Panc1 (cell line): Measurements from ENCODE around the gene CDCA3. TPM values are rescaled to one million over a fixed set of nuclear protein-coding genes. Genes with fewer than 3 reads are reported as not detected.
A peak's percentile ranks its signal among the peaks of the same experiment; 100 is the strongest.

ENCODE experiments used
- ATAC-seq: fragments of 200-7000 bp; cut with Tn5 transposase; 2 replicates; pipeline ENCODE4 v1.9.1; 2020; ENCODE audit warnings: mild to moderate bottlenecking, moderate library complexity
- BruUV-seq: library from RNA; stranded (reverse); fragments of 400-500 nt; replicated peaks from 2 replicates; lab custom pipeline; 2021; lab: Mats Ljungman, UMichigan
- CTCF ChIA-PET: fragments of 300-600 bp; sonication (Branson Sonifier 250); formaldehyde crosslinking; loops from one replicate; lab custom pipeline; 2022; ENCODE audit warnings: antibody characterized with exemption; lab: Charles Lee
- POLR2A ChIA-PET: fragments of 300-600 bp; sonication (Branson Sonifier 250); formaldehyde crosslinking; loops from one replicate; lab custom pipeline; 2022; ENCODE audit warnings: antibody characterized with exemption; lab: Charles Lee
- DNase-seq: peaks from one replicate; pipeline ENCODE4 v3.0.0-alpha.2; 2010; ENCODE audit warnings: low read depth, low spot score
- H3K27ac ChIP-seq: 2 replicates; pipeline ENCODE4 v1.5.1; 2011; ENCODE audit warnings: mild to moderate bottlenecking, low read length, inconsistent platforms
- H3K27me3 ChIP-seq: fragments of 200-500 bp; sonication (Bioruptor generic); 2 replicates; pipeline ENCODE4 v1.6.0; 2014; ENCODE audit warnings: low read length, inconsistent platforms; ENCODE audit not compliant: control insufficient read depth, insufficient read depth
- H3K36me3 ChIP-seq: fragments of 200-500 bp; sonication (Bioruptor generic); 2 replicates; pipeline ENCODE4 v1.5.1; 2014; ENCODE audit warnings: inconsistent platforms, mild to moderate bottlenecking, low read length, moderate library complexity; ENCODE audit not compliant: control insufficient read depth, insufficient read depth
- H3K4me1 ChIP-seq: 2 replicates; pipeline ENCODE4 v1.5.1; 2011; ENCODE audit warnings: inconsistent platforms, mild to moderate bottlenecking, low read length, moderate library complexity; ENCODE audit not compliant: control insufficient read depth, insufficient read depth
- H3K4me3 ChIP-seq, 2 experiments: 2 replicates each; pipeline ENCODE4 v1.5.1; 2011 to 2012; ENCODE audit warnings: low read depth in 2 of 2, low read length in 2 of 2, mild to moderate bottlenecking in 2 of 2, inconsistent platforms in 1 of 2, moderate library complexity in 1 of 2
- H3K9me3 ChIP-seq: fragments of 200-500 bp; sonication (Bioruptor generic); 2 replicates; pipeline ENCODE4 v1.5.1; 2014; ENCODE audit warnings: low read depth, mild to moderate bottlenecking, inconsistent platforms, low read length, moderate library complexity; ENCODE audit not compliant: control insufficient read depth, insufficient read depth
- CTCF ChIP-seq: fragments of 450-650 bp; IDR thresholded peaks from 2 replicates; pipeline ENCODE4 v1.5.1; 2017; ENCODE audit warnings: mild to moderate bottlenecking
- POLR2AphosphoS5 ChIP-seq: IDR thresholded peaks from 2 replicates; pipeline ENCODE4 v1.6.1; 2012; ENCODE audit warnings: mild to moderate bottlenecking, low read depth, low read length, moderate library complexity
- SIN3A ChIP-seq: IDR thresholded peaks from 2 replicates; pipeline ENCODE4 v1.6.1; 2012; ENCODE audit warnings: low read depth, mild to moderate bottlenecking, low read length, moderate library complexity, borderline replicate concordance; ENCODE audit not compliant: insufficient read depth
- TCF7L2 ChIP-seq: IDR thresholded peaks from 2 replicates; pipeline ENCODE4 v1.6.1; 2011; ENCODE audit warnings: mild to moderate bottlenecking, low read depth, low read length, inconsistent platforms
- in situ Hi-C: cut with HindIII; loops from 2 replicates; pipeline ENCODE4 v1.10.0; 2016; ENCODE audit warnings: low sequenced_read_pairs, low pct_unique_long_range_greater_than_20kb
- intact Hi-C: fragments of 100-400 bp; cut with micrococcal nuclease; formaldehyde crosslinking; loops from one replicate; pipeline ENCODE4 v1.10.0; 2022; ENCODE audit not compliant: unreplicated experiment
- total RNA-seq: library from RNA; stranded (reverse); gene quantifications from one replicate; pipeline ENCODE4 v1.2.1, GENCODE V29; 2021; ENCODE audit not compliant: unreplicated experiment
- TF ChIP-seq, protein P1 (sequence below), 2 experiments: IDR thresholded peaks; 2 replicates each; pipeline ENCODE4 v1.6.1; 2011 to 2012; ENCODE audit warnings: low read depth in 2 of 2, control low read depth in 1 of 2, low read length in 1 of 2, mild to moderate bottlenecking in 1 of 2, moderate library complexity in 1 of 2; ENCODE audit not compliant: insufficient read depth in 1 of 2

CDCA3 gene
- total RNA-seq, 1 experiment from 2014 or later, result 59.0 TPM

DNA sequence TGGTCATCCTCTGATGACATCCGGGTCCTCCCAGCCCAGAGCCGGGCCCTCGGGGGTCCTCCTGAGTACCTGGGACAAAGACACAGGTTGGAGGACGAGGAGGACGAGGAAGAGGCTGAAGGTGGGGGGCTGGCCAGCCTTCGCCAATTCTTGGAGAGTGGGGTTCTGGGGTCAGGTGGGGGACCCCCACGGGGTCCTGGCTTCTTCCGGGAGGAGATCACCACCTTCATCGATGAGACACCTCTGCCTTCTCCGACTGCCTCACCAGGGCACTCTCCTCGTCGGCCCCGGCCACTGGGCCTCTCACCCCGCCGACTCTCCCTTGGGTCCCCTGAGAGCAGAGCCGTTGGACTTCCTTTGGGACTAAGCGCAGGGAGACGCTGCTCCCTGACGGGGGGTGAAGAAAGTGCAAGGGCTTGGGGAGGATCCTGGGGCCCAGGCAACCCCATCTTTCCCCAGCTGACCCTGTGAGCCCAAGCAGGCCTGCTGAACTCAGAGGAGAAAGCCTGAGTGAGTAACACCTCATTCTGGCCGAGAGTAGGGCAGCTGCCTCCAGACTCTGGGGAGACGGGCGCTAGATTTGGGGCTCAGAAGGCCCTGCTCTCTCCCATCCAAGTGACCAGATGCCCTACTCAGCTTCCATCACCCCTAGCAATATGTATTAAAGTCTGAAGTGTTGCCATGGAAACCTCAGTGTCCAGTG, 24.2 kb downstream of the CDCA3 start:
- TF ChIP-seq TCF7L2 (no peak), CTCF (no peak), POLR2AphosphoS5 (no peak), SIN3A (no peak)
- TF ChIP-seq, protein P1, sequence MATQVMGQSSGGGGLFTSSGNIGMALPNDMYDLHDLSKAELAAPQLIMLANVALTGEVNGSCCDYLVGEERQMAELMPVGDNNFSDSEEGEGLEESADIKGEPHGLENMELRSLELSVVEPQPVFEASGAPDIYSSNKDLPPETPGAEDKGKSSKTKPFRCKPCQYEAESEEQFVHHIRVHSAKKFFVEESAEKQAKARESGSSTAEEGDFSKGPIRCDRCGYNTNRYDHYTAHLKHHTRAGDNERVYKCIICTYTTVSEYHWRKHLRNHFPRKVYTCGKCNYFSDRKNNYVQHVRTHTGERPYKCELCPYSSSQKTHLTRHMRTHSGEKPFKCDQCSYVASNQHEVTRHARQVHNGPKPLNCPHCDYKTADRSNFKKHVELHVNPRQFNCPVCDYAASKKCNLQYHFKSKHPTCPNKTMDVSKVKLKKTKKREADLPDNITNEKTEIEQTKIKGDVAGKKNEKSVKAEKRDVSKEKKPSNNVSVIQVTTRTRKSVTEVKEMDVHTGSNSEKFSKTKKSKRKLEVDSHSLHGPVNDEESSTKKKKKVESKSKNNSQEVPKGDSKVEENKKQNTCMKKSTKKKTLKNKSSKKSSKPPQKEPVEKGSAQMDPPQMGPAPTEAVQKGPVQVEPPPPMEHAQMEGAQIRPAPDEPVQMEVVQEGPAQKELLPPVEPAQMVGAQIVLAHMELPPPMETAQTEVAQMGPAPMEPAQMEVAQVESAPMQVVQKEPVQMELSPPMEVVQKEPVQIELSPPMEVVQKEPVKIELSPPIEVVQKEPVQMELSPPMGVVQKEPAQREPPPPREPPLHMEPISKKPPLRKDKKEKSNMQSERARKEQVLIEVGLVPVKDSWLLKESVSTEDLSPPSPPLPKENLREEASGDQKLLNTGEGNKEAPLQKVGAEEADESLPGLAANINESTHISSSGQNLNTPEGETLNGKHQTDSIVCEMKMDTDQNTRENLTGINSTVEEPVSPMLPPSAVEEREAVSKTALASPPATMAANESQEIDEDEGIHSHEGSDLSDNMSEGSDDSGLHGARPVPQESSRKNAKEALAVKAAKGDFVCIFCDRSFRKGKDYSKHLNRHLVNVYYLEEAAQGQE (IDR thresholded peaks at IDR 0.05; ENCODE audit: insufficient read depth in 1 of 2, low read depth in 2 of 2, low read length in 1 of 2), result no peak
- Histone ChIP-seq H3K36me3 (no peaks in the 10 kb centered on the region), H3K27ac (0 out of 2 replicates have a peak overlapping the region, but pooled peaks have one; percentile 29), H3K27me3 (no peaks in the 10 kb centered on the region), H3K4me1 (peaks cover 10% of the 10 kb centered on the region; the same call in 1 of the 2 replicates), H3K4me3 (no peak overlapping the region), H3K9me3 (no peaks in the 10 kb centered on the region)
- no peak for ATAC-seq
- intact Hi-C loops (loop anchor here (5.0 kb wide), 1 partner anchor 75 kb away; the partner anchor contains the start of gene MLF2), in situ Hi-C loops (no loop called here)
- ChIA-PET POLR2A (no interaction called here), CTCF (no interaction called here)
- DNase-seq, result no peak
- BruUV-seq, result no TSS peak

- intact Hi-C loops (loop anchor here (5.0 kb wide), 1 partner anchor 74 kb away; the partner anchor contains the start of gene MLF2), in situ Hi-C loops (no loop called here)
- H3K9me3 ChIP-seq, result no peaks in the 10 kb centered on the region
- TF ChIP-seq, protein P1 (IDR thresholded peaks at IDR 0.05; ENCODE audit: insufficient read depth in 1 of 2, low read depth in 2 of 2, low read length in 1 of 2), result no peak
- TF ChIP-seq TCF7L2, result no peak
- TF ChIP-seq SIN3A, result no peak
- no peak for TF ChIP-seq CTCF
- TF ChIP-seq POLR2AphosphoS5, result no peak
- H3K4me1 ChIP-seq, result peaks cover 10% of the 10 kb centered on the region; the same call in 1 of the 2 replicates
- H3K36me3 ChIP-seq, result no peaks in the 10 kb centered on the region
- no peak for DNase-seq
- ChIA-PET POLR2A (no interaction called here), CTCF (no interaction called here)
- H3K27ac ChIP-seq, result no peak overlapping the region
- H3K4me3 ChIP-seq, result no peak overlapping the region
- BruUV-seq, result no TSS peak
- no peaks in the 10 kb centered on the region for H3K27me3 ChIP-seq
- ATAC-seq, result no peak
Measured at GRCh38 chr12:6826125-6826733, 24.9 kb downstream of the CDCA3 start.
